Endodermal cell (in vitro differentiated cells): Measurements from ENCODE around the gene NCAM1. TPM values are rescaled to one million over a fixed set of nuclear protein-coding genes. Genes with fewer than 3 reads are reported as not detected.

Experiments used
- DNase-seq: peaks from one replicate; pipeline ENCODE4 v3.0.0-alpha.2; 2017
- H3K27ac ChIP-seq: 2 replicates; pipeline ENCODE4 v1.5.1; 2013; ENCODE audit warnings: mild to moderate bottlenecking, low read depth, low read length, moderate library complexity
- H3K27me3 ChIP-seq: 2 replicates; pipeline ENCODE4 v1.6.1; 2013; ENCODE audit warnings: mild to moderate bottlenecking, low read length, moderate library complexity; ENCODE audit not compliant: insufficient read depth, control insufficient read depth, poor library complexity, severe bottlenecking
- H3K36me3 ChIP-seq: 2 replicates; pipeline ENCODE4 v1.7.0; 2013; ENCODE audit warnings: mild to moderate bottlenecking, low read length, moderate library complexity; ENCODE audit not compliant: control insufficient read depth, insufficient read depth
- H3K4me1 ChIP-seq: one replicate; pipeline ENCODE4 v1.7.0; 2013; ENCODE audit warnings: low read length; ENCODE audit not compliant: control insufficient read depth, insufficient read depth
- H3K4me3 ChIP-seq: 2 replicates; pipeline ENCODE4 v1.5.1; 2013; ENCODE audit warnings: mild to moderate bottlenecking, low read length, moderate library complexity
- H3K9ac ChIP-seq: 2 replicates; pipeline ENCODE4 v1.6.1; 2013; ENCODE audit warnings: mild to moderate bottlenecking, low read length, moderate library complexity; ENCODE audit not compliant: poor library complexity, severe bottlenecking; ENCODE audit errors: extremely low read depth
- H3K9me3 ChIP-seq: 2 replicates; pipeline ENCODE4 v1.6.1; 2013; ENCODE audit warnings: mild to moderate bottlenecking, low read length, moderate library complexity; ENCODE audit not compliant: control insufficient read depth
- H3K27ac Mint-ChIP-seq: 2 replicates; pipeline ENCODE4 v1.8.0; 2020; ENCODE audit warnings: mixed read lengths
- H3K27me3 Mint-ChIP-seq: 2 replicates; pipeline ENCODE4 v1.8.0; 2021; ENCODE audit warnings: mild to moderate bottlenecking, mixed read lengths; ENCODE audit not compliant: insufficient read depth
- H3K36me3 Mint-ChIP-seq: 2 replicates; pipeline ENCODE4 v1.8.0; 2020; ENCODE audit warnings: low read depth, mixed read lengths
- H3K4me1 Mint-ChIP-seq: 2 replicates; pipeline ENCODE4 v1.8.0; 2020; ENCODE audit warnings: mixed read lengths
- H3K4me3 Mint-ChIP-seq: 2 replicates; pipeline ENCODE4 v1.8.0; 2020; ENCODE audit warnings: mild to moderate bottlenecking, moderate library complexity, mixed read lengths
- H3K9me3 Mint-ChIP-seq: 2 replicates; pipeline ENCODE4 v1.8.0; 2020; ENCODE audit warnings: mild to moderate bottlenecking, mixed read lengths
- CTCF ChIP-seq: fragments of 200-600 bp; sonication (generic); conservative IDR thresholded peaks from 2 replicates; pipeline ENCODE4 v1.5.0; 2021; ENCODE audit warnings: antibody characterized with exemption, mild to moderate bottlenecking
- WGBS, 2 experiments: methylation state at CpG; one replicate each; pipeline versions ENCODE4 v1.1.5 to v1.1.7; 2013; ENCODE audit warnings: missing lambda C conversion rate in 2 of 2, mixed read lengths in 1 of 2; ENCODE audit not compliant: insufficient coverage in 1 of 2, insufficient read length in 1 of 2; 5-methylcytosine and 5-hydroxymethylcytosine counted together
- total RNA-seq, 2 donors: library from RNA; stranded (reverse); fragmentation: NEBNext Ultra II Directional in 1 of 2; extraction: Animal tissue kit (Norgen Biotek cat#: 25700) in 1 of 2; gene quantifications; 2 replicates in 1 of 2; 3 replicates in 1 of 2; pipeline ENCODE4 v1.2.1, GENCODE V29; 2021

NCAM1 gene
- total RNA-seq, 2 donors from 2014 or later, result 1.6 to 2.9 TPM

DNA sequence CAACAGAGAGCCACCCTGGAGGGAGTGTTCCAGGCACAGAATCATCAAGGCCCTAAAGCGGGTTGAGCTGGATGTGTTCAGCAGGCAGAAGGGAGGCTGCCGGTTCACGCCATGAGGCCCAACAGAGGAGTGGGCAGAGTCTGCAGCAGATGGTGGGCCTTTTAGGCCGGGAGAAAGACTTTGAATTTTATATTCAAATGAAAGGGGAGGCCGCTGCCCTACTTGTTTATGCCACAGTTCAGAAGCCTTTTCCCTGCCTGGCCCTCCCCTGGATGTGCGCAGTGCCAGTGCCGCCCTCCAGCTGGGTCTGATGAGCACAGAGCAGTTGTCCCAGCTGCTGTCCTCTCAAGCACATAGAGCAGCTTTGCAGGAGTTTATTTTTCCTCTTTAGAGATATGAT, 306.3 kb downstream of the NCAM1 start:
- no peak for TF ChIP-seq CTCF
- no peaks in the 10 kb centered on the region for H3K36me3 Mint-ChIP-seq
- H3K4me3 ChIP-seq, result no peak overlapping the region
- H3K9me3 ChIP-seq, result no peaks in the 10 kb centered on the region
- no peak overlapping the region for H3K27ac Mint-ChIP-seq
- H3K4me1 ChIP-seq, result no peaks in the 10 kb centered on the region
- no peaks in the 10 kb centered on the region for H3K9me3 Mint-ChIP-seq
- no peak overlapping the region for H3K27ac ChIP-seq
- no peak overlapping the region for H3K4me3 Mint-ChIP-seq
- peaks cover 17% of the 10 kb centered on the region for H3K27me3 Mint-ChIP-seq
- H3K4me1 Mint-ChIP-seq, result peaks cover 10% of the 10 kb centered on the region
- 87 to 93% methylated on average over 7 of the region's 7 CpGs for WGBS, 2 experiments
- no peaks in the 10 kb centered on the region for H3K36me3 ChIP-seq
- no peak overlapping the region for H3K9ac ChIP-seq
- DNase-seq, result no peak
- H3K27me3 ChIP-seq, result no peaks in the 10 kb centered on the region

DNA sequence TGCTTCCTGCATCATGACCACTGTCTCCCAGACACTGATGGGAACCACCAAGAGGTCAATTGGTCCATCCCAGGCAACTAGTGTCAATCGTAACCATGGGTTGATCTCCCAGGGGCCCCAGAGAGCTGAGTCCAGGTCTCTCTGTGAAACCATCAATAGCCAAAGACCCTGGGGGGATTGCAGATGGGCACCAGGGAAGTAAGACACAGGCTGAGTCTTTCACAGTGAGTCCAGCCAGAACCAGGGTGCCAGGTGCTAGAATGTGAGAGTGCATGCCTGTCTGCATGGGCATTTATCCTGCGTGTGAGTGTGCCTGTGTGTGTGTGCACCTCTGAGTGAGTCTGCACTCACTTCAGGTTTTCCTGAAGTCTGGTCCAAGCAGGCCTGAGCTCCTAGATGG, 307.9 kb downstream of the NCAM1 start:
- WGBS, 2 experiments, result 86 to 93% methylated on average over 1 to 2 of the region's 2 CpGs
- Histone ChIP-seq H3K4me1 (peaks cover 7% of the 10 kb centered on the region), H3K27ac (no peak overlapping the region), H3K4me3 (no peak overlapping the region), H3K27me3 (no peaks in the 10 kb centered on the region), H3K36me3 (no peaks in the 10 kb centered on the region), H3K9ac (no peak overlapping the region), H3K9me3 (no peaks in the 10 kb centered on the region)
- Mint-ChIP-seq H3K36me3 (no peaks in the 10 kb centered on the region), H3K4me3 (no peak overlapping the region), H3K4me1 (peaks cover 20% of the 10 kb centered on the region), H3K27ac (no peak overlapping the region), H3K9me3 (no peaks in the 10 kb centered on the region), H3K27me3 (peaks cover 17% of the 10 kb centered on the region)
- no peak for TF ChIP-seq CTCF
- no peak for DNase-seq

GRCh38 chr11:113269636-113270035, 308.4 kb downstream of the NCAM1 start:
- Histone ChIP-seq H3K9me3 (no peaks in the 10 kb centered on the region), H3K9ac (no peak overlapping the region), H3K27ac (no peak overlapping the region), H3K36me3 (no peaks in the 10 kb centered on the region), H3K4me3 (no peak overlapping the region), H3K4me1 (peaks cover 11% of the 10 kb centered on the region), H3K27me3 (no peaks in the 10 kb centered on the region)
- Mint-ChIP-seq H3K4me1 (peaks cover 24% of the 10 kb centered on the region), H3K27ac (no peak overlapping the region), H3K4me3 (no peak overlapping the region), H3K27me3 (peaks cover 17% of the 10 kb centered on the region), H3K9me3 (no peaks in the 10 kb centered on the region), H3K36me3 (no peaks in the 10 kb centered on the region)
- no peak for DNase-seq
- 89 to 90% methylated on average over 4 to 5 of the region's 5 CpGs for WGBS, 2 experiments
- no peak for TF ChIP-seq CTCF
